SJCRH30 (cell line): ENCODE measurements around the gene ZFP69. TPM values are rescaled to one million over a fixed set of nuclear protein-coding genes. Genes with fewer than 3 reads are reported as not detected.

Experiments
- DNase-seq, 2 experiments: peaks; one replicate each; pipeline ENCODE4 v3.0.0-alpha.2; 2015 to 2020
- H3K27ac ChIP-seq: fragments of 250-450 bp; sonication (Bioruptor Pico); 2 replicates; pipeline ENCODE4 v1.5.1; 2020; ENCODE audit warnings: mild to moderate bottlenecking, moderate library complexity
- H3K27me3 ChIP-seq: fragments of 250-450 bp; sonication (Bioruptor Pico); 2 replicates; pipeline ENCODE4 v1.5.1; 2020; ENCODE audit warnings: mild to moderate bottlenecking, moderate library complexity
- H3K36me3 ChIP-seq: fragments of 250-450 bp; sonication (Bioruptor Pico); 2 replicates; pipeline ENCODE4 v1.5.1; 2020; ENCODE audit warnings: mild to moderate bottlenecking, moderate library complexity
- H3K4me1 ChIP-seq: fragments of 250-450 bp; sonication (Bioruptor Pico); 2 replicates; pipeline ENCODE4 v1.5.1; 2020; ENCODE audit warnings: mild to moderate bottlenecking, moderate library complexity
- H3K4me3 ChIP-seq: fragments of 250-450 bp; sonication (Bioruptor Pico); 2 replicates; pipeline ENCODE4 v1.5.1; 2020; ENCODE audit warnings: mild to moderate bottlenecking, moderate library complexity
- H3K9me3 ChIP-seq: fragments of 250-450 bp; sonication (Bioruptor Pico); replicated peaks from 2 replicates; pipeline ENCODE4 v1.5.1; 2020; ENCODE audit warnings: mild to moderate bottlenecking, moderate library complexity
- total RNA-seq: library from RNA; depleted of rRNA; stranded (reverse); fragments of >200 nt; shearing (Covaris generic); gene quantifications from 2 replicates; pipeline ENCODE4 v1.2.3, GENCODE V29; 2014; rRNA removed

The ZFP69 gene
- total RNA-seq, 1 experiment from 2014 or later, result 11.7 TPM

- DNase-seq, result no peak
- Histone ChIP-seq H3K27me3 (no peaks in the 10 kb centered on the region), H3K4me3 (no peak overlapping the region), H3K27ac (no peak overlapping the region), H3K4me1 (no peaks in the 10 kb centered on the region; the same call in 1 of the 2 replicates), H3K9me3 (0 out of 2 replicates have a peak, but pooled peaks cover 4% of the 10 kb centered on the region), H3K36me3 (peaks cover 8% of the 10 kb centered on the region; the same call in 1 of the 2 replicates)
Measured at GRCh38 chr1:40534589-40534988, 57.5 kb downstream of the ZFP69 start.

GRCh38 chr1:40535732-40536131 is 58.6 kb downstream of the ZFP69 start:
- no peak for DNase-seq
- Histone ChIP-seq H3K36me3 (peaks cover 18% of the 10 kb centered on the region), H3K4me1 (no peaks in the 10 kb centered on the region; the same call in 1 of the 2 replicates), H3K27me3 (no peaks in the 10 kb centered on the region), H3K27ac (no peak overlapping the region), H3K4me3 (no peak overlapping the region), H3K9me3 (0 out of 2 replicates have a peak, but pooled peaks cover 4% of the 10 kb centered on the region)

- no peaks in the 10 kb centered on the region for H3K27me3 ChIP-seq
- no peaks in the 10 kb centered on the region for H3K4me1 ChIP-seq
- no peak overlapping the region for H3K4me3 ChIP-seq
- DNase-seq, result no peak
- H3K9me3 ChIP-seq, result no peaks in the 10 kb centered on the region
- H3K36me3 ChIP-seq, result peaks cover 39% of the 10 kb centered on the region
- no peak overlapping the region for H3K27ac ChIP-seq
Measured at GRCh38 chr1:40539338-40539737, 62.2 kb downstream of the ZFP69 start.

Other genes with a start within 250 kb of the ZFP69 start
- gene TMCO2, start 229.4 kb upstream of the ZFP69 start, total RNA-seq, result not detected in 2 replicates
- 58.4 and 63.9 TPM in 2 replicates for gene ZMPSTE24, start 219.1 kb upstream of the ZFP69 start, total RNA-seq
- gene COL9A2, start 160.0 kb upstream of the ZFP69 start, total RNA-seq, result 4.8 and 5.2 TPM in 2 replicates
- gene SMAP2, start 103.6 kb upstream of the ZFP69 start, total RNA-seq, result 15.0 and 16.0 TPM in 2 replicates
- gene ZFP69B, start 26.8 kb upstream of the ZFP69 start, total RNA-seq, result 6.2 and 8.2 TPM in 2 replicates
- 22.7 and 25.6 TPM in 2 replicates for gene EXO5, start 31.5 kb downstream of the ZFP69 start, total RNA-seq
- gene ZNF684, start 54.3 kb downstream of the ZFP69 start, total RNA-seq, result 9.6 and 10.5 TPM in 2 replicates
- gene RIMS3, start 188.4 kb downstream of the ZFP69 start, total RNA-seq, result 10.0 and 12.7 TPM in 2 replicates
- gene NFYC, start 214.4 kb downstream of the ZFP69 start, total RNA-seq, result 52.8 and 55.6 TPM in 2 replicates